Cardiac fibroblast (primary cell): ENCODE measurements around the gene GRAMD4.

Experiments used
- DNase-seq, 2 donors: peaks; one replicate each; pipeline versions ENCODE4 v3.0.0 to v3.0.0-alpha.2; 2010; ENCODE audit warnings: low read depth in 2 of 2
- H3K4me3 ChIP-seq, 2 donors: replicated peaks in 1 of 2; 1 replicate in 1 of 2; 2 replicates in 1 of 2; pipeline ENCODE4 v1.5.1; 2011; ENCODE audit warnings: low read depth in 2 of 2, low read length in 2 of 2, mild to moderate bottlenecking in 2 of 2, moderate library complexity in 1 of 2
- CTCF ChIP-seq: IDR thresholded peaks from one replicate; pipeline ENCODE4 v1.5.1; 2011; ENCODE audit warnings: low read depth, mild to moderate bottlenecking, low read length, inconsistent platforms

The GRAMD4 gene

GRCh38 chr22:46578824-46579561, 41.2 kb upstream of the GRAMD4 start:
- peak in 1 of 2 donors; percentile 49 for DNase-seq
- no peak for TF ChIP-seq CTCF
- H3K4me3 ChIP-seq: no peak overlapping the region

GRCh38 chr22:46579751-46580449, 40.3 kb upstream of the GRAMD4 start:
- no peak for DNase-seq
- no peak overlapping the region for H3K4me3 ChIP-seq
- no peak for TF ChIP-seq CTCF

DNA sequence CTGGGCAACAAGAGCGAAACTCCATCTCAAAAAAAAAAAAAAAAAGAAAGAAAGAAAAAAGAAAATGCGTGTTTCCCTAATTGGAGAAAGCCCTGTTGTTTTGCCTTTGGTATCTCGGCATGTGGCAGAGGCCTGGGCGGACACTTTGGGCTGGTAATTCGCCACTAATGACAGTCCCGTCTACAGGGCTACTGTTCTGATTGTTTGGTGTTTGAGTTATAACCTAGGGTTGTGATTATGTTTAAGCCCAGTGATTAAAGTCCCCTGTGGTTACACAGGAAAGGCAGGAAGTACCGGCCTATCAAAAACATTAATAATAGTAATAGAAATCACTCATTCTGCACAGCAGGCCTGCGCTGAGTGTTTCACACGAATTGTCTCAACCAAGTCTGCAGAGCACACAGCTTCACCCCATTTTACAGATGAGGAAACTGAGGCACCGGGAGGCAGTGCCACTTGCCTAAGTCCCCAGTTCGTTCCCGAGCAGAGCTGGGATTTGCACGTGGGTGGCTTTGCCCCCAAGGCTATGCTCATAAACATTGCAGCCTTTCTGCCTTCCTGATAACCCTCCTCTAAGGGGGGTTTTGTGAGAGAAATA, 39.1 kb upstream of the GRAMD4 start:
- no peak for DNase-seq
- no peak for TF ChIP-seq CTCF
- no peak overlapping the region for H3K4me3 ChIP-seq

GRCh38 chr22:46581538-46582244, 38.5 kb upstream of the GRAMD4 start:
- no peak for TF ChIP-seq CTCF
- DNase-seq: no peak
- no peak overlapping the region for H3K4me3 ChIP-seq

DNA sequence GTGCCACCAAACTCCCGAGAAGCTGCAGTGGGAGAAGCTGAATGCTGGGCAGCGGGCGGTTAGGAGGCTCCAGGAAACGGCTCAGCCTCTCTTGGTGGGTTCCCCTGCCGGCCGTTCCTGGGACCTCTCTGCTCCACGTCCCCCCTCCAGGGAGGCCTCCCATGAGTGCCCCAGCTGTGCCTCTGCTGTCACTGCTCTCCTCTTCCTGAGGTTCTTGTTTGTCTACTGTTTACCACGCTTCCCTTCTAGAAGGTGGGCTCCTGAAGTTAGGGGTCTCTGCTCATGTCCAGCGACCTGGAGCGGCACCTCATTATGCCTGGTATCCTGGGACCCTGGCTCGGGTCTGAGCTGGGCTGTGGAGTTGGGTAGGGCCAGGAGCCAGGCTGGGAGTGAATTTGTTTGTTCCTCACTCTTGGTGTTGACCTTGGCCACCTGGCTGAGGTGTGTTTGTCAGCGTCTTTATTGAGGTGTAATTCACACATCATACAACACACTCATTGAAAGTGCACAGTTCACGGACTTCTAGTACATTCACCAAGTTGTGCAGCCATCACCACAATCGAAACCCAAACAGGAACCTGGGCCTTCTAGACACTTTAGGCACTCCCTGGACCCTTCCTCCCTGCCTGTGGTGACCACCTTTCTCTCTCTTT, 37.8 kb upstream of the GRAMD4 start:
- DNase-seq: no peak
- no peak overlapping the region for H3K4me3 ChIP-seq
- TF ChIP-seq CTCF: no peak

DNA sequence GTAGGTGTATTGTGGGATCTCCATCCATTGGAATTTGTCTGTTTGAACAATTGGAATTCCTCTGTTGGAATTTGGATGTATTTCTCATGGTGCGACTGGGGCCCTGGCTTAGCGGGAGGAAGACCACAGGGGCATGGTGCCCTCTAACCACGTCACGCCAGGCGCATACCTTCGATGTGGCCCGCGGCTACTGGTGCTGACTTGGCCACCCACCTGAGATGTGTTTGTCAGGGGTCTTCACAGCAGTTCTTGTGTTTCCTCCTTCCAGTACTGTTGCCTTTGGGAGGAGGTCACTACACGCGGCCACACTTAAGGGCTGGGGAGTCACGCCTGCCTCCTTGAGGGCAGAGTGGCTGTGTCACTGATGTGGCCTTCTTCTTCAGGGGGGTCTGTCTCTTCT, 36.6 kb upstream of the GRAMD4 start:
- TF ChIP-seq CTCF: no peak
- DNase-seq: no peak
- H3K4me3 ChIP-seq: no peak overlapping the region
